Lung (tissue), 12 donors: Measurements from ENCODE around the gene SOBP. TPM values are rescaled to one million over a fixed set of nuclear protein-coding genes. Genes with fewer than 3 reads are reported as not detected.

Experiments used
- ATAC-seq: fragments of 200-7000 bp; cut with Tn5 transposase; one replicate; pipeline ENCODE4 v1.9.1; 2020; ENCODE audit warnings: moderate number of reproducible peaks; ENCODE audit not compliant: insufficient read depth, low FRiP score
- DNase-seq, 3 donors: peaks; one replicate each; pipeline ENCODE4 v3.0.0-alpha.2; 2013 to 2017
- H3K27ac ChIP-seq, 2 donors: one replicate each; pipeline ENCODE4 v1.5.1; 2013; ENCODE audit warnings: mild to moderate bottlenecking in 2 of 2, moderate library complexity in 2 of 2, control low read depth in 1 of 2, inconsistent platforms in 1 of 2, low read depth in 1 of 2, low read length in 1 of 2
- H3K27me3 ChIP-seq, 3 donors: one replicate each; pipeline ENCODE4 v1.5.1; 2013; ENCODE audit warnings: low read length in 2 of 3; ENCODE audit not compliant: control insufficient read depth in 3 of 3, insufficient read depth in 3 of 3
- H3K36me3 ChIP-seq, 4 donors: one replicate each; pipeline ENCODE4 v1.5.1; 2013; ENCODE audit warnings: low read length in 4 of 4, mild to moderate bottlenecking in 1 of 4, moderate library complexity in 1 of 4; ENCODE audit not compliant: control insufficient read depth in 4 of 4, insufficient read depth in 4 of 4
- H3K4me1 ChIP-seq, 5 donors: one replicate each; pipeline ENCODE4 v1.5.1; 2013; ENCODE audit warnings: low read length in 5 of 5, mild to moderate bottlenecking in 2 of 5, moderate library complexity in 1 of 5; ENCODE audit not compliant: control insufficient read depth in 5 of 5, insufficient read depth in 5 of 5
- H3K4me3 ChIP-seq: one replicate; pipeline ENCODE4 v1.5.1; 2013; ENCODE audit warnings: mild to moderate bottlenecking, control low read depth, moderate library complexity
- H3K9ac ChIP-seq, 2 donors: one replicate each; pipeline ENCODE4 v1.5.1; 2013; ENCODE audit warnings: low read length in 2 of 2, control low read depth in 1 of 2; ENCODE audit not compliant: insufficient read depth in 1 of 2
- H3K9me3 ChIP-seq, 4 donors: one replicate each; pipeline ENCODE4 v1.5.1; 2013; ENCODE audit warnings: low read length in 3 of 4, mild to moderate bottlenecking in 1 of 4, moderate library complexity in 1 of 4; ENCODE audit not compliant: control insufficient read depth in 4 of 4, insufficient read depth in 3 of 4
- CTCF ChIP-seq: IDR thresholded peaks from 2 replicates; pipeline ENCODE4 v1.5.1; 2012; ENCODE audit warnings: mild to moderate bottlenecking; ENCODE audit errors: control extremely low read depth, extremely low read depth
- WGBS, 2 donors: extraction: QIAGEN DNeasy Blood & Tissue Kit; methylation state at CpG; one replicate each; pipeline ENCODE4 v1.1.7; 2013; 5-methylcytosine and 5-hydroxymethylcytosine counted together
- polyA plus RNA-seq, 2 donors: library from polyadenylated mRNA; stranded (reverse); fragments of 200-250 nt; gene quantifications; one replicate each; pipeline ENCODE4 v1.2.1, GENCODE V29; 2013
- total RNA-seq, 2 donors: library from RNA; depleted of rRNA in 1 of 2; stranded (reverse); fragments of >200 nt in 1 of 2; gene quantifications; one replicate each; pipeline ENCODE4 v1.2.1, GENCODE V29; 2014 to 2021
- donor health status: control.
- donor health status: control.
- donor health status: Bipolar disorder and iron deficiency.
- donor health status: healthy.
- donor health status: DM: yes; HTN: yes; CAD: no.

The SOBP gene
- total and polyA plus RNA-seq, 4 donors = 1.6 to 14.5 (median 5.8) TPM

GRCh38 chr6:107543088-107543487 lies 53.2 kb downstream of the SOBP start:
- no peak overlapping the region for H3K9ac ChIP-seq
- peaks cover 0 to 25% (median 3%) of the 10 kb centered on the region in 5 donors for H3K4me1 ChIP-seq
- no peak for DNase-seq
- no peak for ATAC-seq
- no peak for TF ChIP-seq CTCF
- no peaks in the 10 kb centered on the region for H3K9me3 ChIP-seq
- peaks cover 0 to 3% (median 0%) of the 10 kb centered on the region in 4 donors for H3K36me3 ChIP-seq
- no peaks in the 10 kb centered on the region for H3K27me3 ChIP-seq
- no peak overlapping the region for H3K4me3 ChIP-seq
- H3K27ac ChIP-seq = peak overlapping the region in 1 of 2 donors; percentile 23
- 87 to 91% methylated on average over 2 of the region's 2 CpGs for WGBS, 2 donors

- H3K9me3 ChIP-seq = no peaks in the 10 kb centered on the region
- no peak overlapping the region for H3K9ac ChIP-seq
Measured at GRCh38 chr6:107543567-107543966, 53.6 kb downstream of the SOBP start.

GRCh38 chr6:107545763-107546162 lies 55.8 kb downstream of the SOBP start:
- no peak for ATAC-seq
- Histone ChIP-seq H3K36me3 (peaks cover 0 to 3% (median under 1%) of the 10 kb centered on the region in 4 donors), H3K9ac (no peak overlapping the region), H3K4me3 (no peak overlapping the region), H3K4me1 (peaks cover 0 to 23% (median 0%) of the 10 kb centered on the region in 5 donors), H3K27ac (no peak overlapping the region), H3K27me3 (no peaks in the 10 kb centered on the region), H3K9me3 (no peaks in the 10 kb centered on the region)
- TF ChIP-seq CTCF = no peak
- no peak for DNase-seq
- WGBS, 2 donors = 88 to 92% methylated on average over 4 of the region's 4 CpGs

More at GRCh38 chr6:107543567-107543966, 53.6 kb downstream of the SOBP start:
- no peaks in the 10 kb centered on the region for H3K27me3 ChIP-seq
- no peak overlapping the region for H3K4me3 ChIP-seq
- WGBS, 2 donors = 87 to 94% methylated on average over 2 of the region's 2 CpGs
- H3K27ac ChIP-seq = peak overlapping the region in 1 of 2 donors; percentile 23
- peaks cover 0 to 25% (median 3%) of the 10 kb centered on the region in 5 donors for H3K4me1 ChIP-seq
- TF ChIP-seq CTCF = no peak
- ATAC-seq = no peak
- DNase-seq = no peak
- peaks cover 0 to 3% (median 0%) of the 10 kb centered on the region in 4 donors for H3K36me3 ChIP-seq
